GM18867 (cell line): ENCODE results near the gene USH1C.

Experiments used
- ATAC-seq: cut with Tn5 transposase; IDR thresholded peaks from one replicate; pipeline ENCODE4 v1.9.1; 2021; ENCODE audit warnings: mild to moderate bottlenecking, moderate library complexity; ENCODE audit not compliant: unreplicated experiment

The USH1C gene

GRCh38 chr11:17510507-17511206, 33.6 kb downstream of the USH1C start:
- no peak for ATAC-seq

GRCh38 chr11:17508791-17509190, 35.4 kb downstream of the USH1C start:
- ATAC-seq, result no peak

GRCh38 chr11:17508306-17508705, 35.9 kb downstream of the USH1C start:
- ATAC-seq, result no peak

GRCh38 chr11:17507773-17508172, 36.4 kb downstream of the USH1C start:
- no peak for ATAC-seq

- ATAC-seq, result peak; percentile 81
Measured at GRCh38 chr11:17506942-17507341, 37.3 kb downstream of the USH1C start.

- no peak for ATAC-seq
Measured at GRCh38 chr11:17506314-17506713, 37.9 kb downstream of the USH1C start.

- no peak for ATAC-seq
Measured at GRCh38 chr11:17505146-17505545, 39.1 kb downstream of the USH1C start.

- ATAC-seq, result peak; percentile 65
Measured at GRCh38 chr11:17504330-17505107, 39.7 kb downstream of the USH1C start.

GRCh38 chr11:17502630-17503029, 41.6 kb downstream of the USH1C start:
- ATAC-seq, result no peak

GRCh38 chr11:17500673-17501072, 43.5 kb downstream of the USH1C start:
- ATAC-seq, result no peak

GRCh38 chr11:17498475-17498874, 45.7 kb downstream of the USH1C start:
- peak; percentile 74 for ATAC-seq

- ATAC-seq, result no peak
Measured at GRCh38 chr11:17498058-17498457, 46.2 kb downstream of the USH1C start.

- no peak for ATAC-seq
Measured at GRCh38 chr11:17496406-17496805, 47.8 kb downstream of the USH1C start.

- ATAC-seq, result no peak
Measured at GRCh38 chr11:17494019-17494418, 50.2 kb downstream of the USH1C start.

GRCh38 chr11:17490938-17491337, 53.3 kb downstream of the USH1C start:
- no peak for ATAC-seq

- no peak for ATAC-seq
Measured at GRCh38 chr11:17490232-17490631, 54.0 kb downstream of the USH1C start.

GRCh38 chr11:17489751-17490150, 54.5 kb downstream of the USH1C start:
- ATAC-seq, result no peak

GRCh38 chr11:17488563-17488962, 55.7 kb downstream of the USH1C start:
- ATAC-seq, result no peak

- no peak for ATAC-seq
Measured at GRCh38 chr11:17486646-17487045, 57.6 kb downstream of the USH1C start.

GRCh38 chr11:17483505-17483904, 60.7 kb downstream of the USH1C start:
- no peak for ATAC-seq

- no peak for ATAC-seq
Measured at GRCh38 chr11:17481905-17482304, 62.3 kb downstream of the USH1C start.
